H9 (cell line): ENCODE measurements around the gene DPP6. TPM values are rescaled to one million over a fixed set of nuclear protein-coding genes. Genes with fewer than 3 reads are reported as not detected.

Source experiments
- DNase-seq: peaks from one replicate; pipeline ENCODE4 v3.0.0-alpha.2; 2017
- H2AFZ ChIP-seq: one replicate; pipeline ENCODE4 v1.6.1; 2013; ENCODE audit warnings: mild to moderate bottlenecking, low read length, control low read depth, moderate library complexity
- H2AK5ac ChIP-seq: 2 replicates; pipeline ENCODE4 v1.6.1; 2013; ENCODE audit warnings: low read length, control low read depth, mixed read lengths; ENCODE audit not compliant: insufficient read length
- H2BK120ac ChIP-seq: one replicate; pipeline ENCODE4 v1.6.1; 2013; ENCODE audit warnings: low read depth, mild to moderate bottlenecking, low read length, control low read depth, inconsistent platforms; ENCODE audit not compliant: poor library complexity, severe bottlenecking
- H2BK12ac ChIP-seq: 2 replicates; pipeline ENCODE4 v1.6.1; 2013; ENCODE audit warnings: low read length, control low read depth, mixed read lengths, low read depth; ENCODE audit not compliant: insufficient read length
- H2BK15ac ChIP-seq: 2 replicates; pipeline ENCODE4 v1.6.1; 2013; ENCODE audit warnings: low read depth, low read length, control low read depth
- H2BK20ac ChIP-seq: one replicate; pipeline ENCODE4 v1.6.1; 2013; ENCODE audit warnings: low read depth, mild to moderate bottlenecking, low read length, control low read depth, inconsistent platforms; ENCODE audit not compliant: poor library complexity, severe bottlenecking
- H2BK5ac ChIP-seq: 2 replicates; pipeline ENCODE4 v1.6.1; 2013; ENCODE audit warnings: low read length, control low read depth, mixed read lengths; ENCODE audit not compliant: insufficient read length
- H3K14ac ChIP-seq: 2 replicates; pipeline ENCODE4 v1.6.1; 2013; ENCODE audit warnings: low read length, control low read depth; ENCODE audit not compliant: insufficient read depth
- H3K18ac ChIP-seq: 2 replicates; pipeline ENCODE4 v1.6.1; 2013; ENCODE audit warnings: low read depth, mild to moderate bottlenecking, mixed read lengths, low read length, control low read depth; ENCODE audit not compliant: insufficient read length
- H3K23ac ChIP-seq: 2 replicates; pipeline ENCODE4 v1.6.1; 2013; ENCODE audit warnings: low read length, control low read depth, mixed read lengths, low read depth; ENCODE audit not compliant: insufficient read length
- H3K23me2 ChIP-seq: 2 replicates; pipeline ENCODE4 v1.6.1; 2013; ENCODE audit warnings: low read depth, mild to moderate bottlenecking, mixed read lengths, low read length, control low read depth; ENCODE audit not compliant: insufficient read length, poor library complexity, severe bottlenecking
- H3K27ac ChIP-seq: 2 replicates; pipeline ENCODE4 v1.5.1; 2013; ENCODE audit warnings: low read length, control low read depth, mixed read lengths, low read depth; ENCODE audit not compliant: insufficient read length
- H3K27me3 ChIP-seq: 2 replicates; pipeline ENCODE4 v1.6.1; 2013; ENCODE audit warnings: low read length, control low read depth, inconsistent platforms; ENCODE audit not compliant: insufficient read depth
- H3K4ac ChIP-seq: 2 replicates; pipeline ENCODE4 v1.6.1; 2013; ENCODE audit warnings: low read depth, mild to moderate bottlenecking, control low read depth, inconsistent platforms, low read length, moderate library complexity
- H3K4me1 ChIP-seq: 2 replicates; pipeline ENCODE4 v1.6.1; 2013; ENCODE audit warnings: low read length, control low read depth, inconsistent platforms; ENCODE audit not compliant: insufficient read depth
- H3K4me2 ChIP-seq: 2 replicates; pipeline ENCODE4 v1.6.1; 2013; ENCODE audit warnings: low read length, control low read depth, mixed read lengths; ENCODE audit not compliant: insufficient read length, insufficient read depth
- H3K56ac ChIP-seq: 2 replicates; pipeline ENCODE4 v1.6.1; 2013; ENCODE audit warnings: low read depth, mild to moderate bottlenecking, mixed read lengths, low read length, control low read depth; ENCODE audit not compliant: insufficient read length
- H3K79me1 ChIP-seq: 2 replicates; pipeline ENCODE4 v1.6.1; 2013; ENCODE audit warnings: low read depth, mild to moderate bottlenecking, moderate library complexity, low read length, control low read depth, inconsistent platforms; ENCODE audit not compliant: insufficient read depth, poor library complexity, severe bottlenecking
- H3K79me2 ChIP-seq: 2 replicates; pipeline ENCODE4 v1.6.1; 2013; ENCODE audit warnings: low read length, control low read depth, inconsistent platforms; ENCODE audit not compliant: insufficient read depth
- H3K9ac ChIP-seq: 2 replicates; pipeline ENCODE4 v1.6.1; 2013; ENCODE audit warnings: low read length, control low read depth, mixed read lengths; ENCODE audit not compliant: insufficient read length; ENCODE audit errors: extremely low read depth
- H3K9me3 ChIP-seq: one replicate; pipeline ENCODE4 v1.6.1; 2013; ENCODE audit warnings: low read depth, low read length, inconsistent platforms; ENCODE audit not compliant: control insufficient read depth
- H3T11ph ChIP-seq: one replicate; pipeline ENCODE4 v1.6.1; 2013; ENCODE audit warnings: mild to moderate bottlenecking, low read length, control low read depth, inconsistent platforms
- H4K20me1 ChIP-seq: one replicate; pipeline ENCODE4 v1.6.1; 2013; ENCODE audit not compliant: control insufficient read depth, insufficient read length, insufficient read depth
- H4K5ac ChIP-seq: 2 replicates; pipeline ENCODE4 v1.6.1; 2013; ENCODE audit warnings: low read depth, mild to moderate bottlenecking, mixed read lengths, low read length, control low read depth; ENCODE audit not compliant: insufficient read length
- H4K8ac ChIP-seq: replicated peaks from 2 replicates; pipeline ENCODE4 v1.6.1; 2013; ENCODE audit warnings: low read length, control low read depth, mixed read lengths, low read depth; ENCODE audit not compliant: insufficient read length
- H4K91ac ChIP-seq: 2 replicates; pipeline ENCODE4 v1.6.1; 2013; ENCODE audit warnings: low read depth, mild to moderate bottlenecking, moderate library complexity, mixed read lengths, low read length, control low read depth; ENCODE audit not compliant: insufficient read length
- H3K27ac Mint-ChIP-seq, 3 experiments: 2 replicates in 2 of 3; 3 replicates in 1 of 3; pipeline ENCODE4 v1.8.0; 2020 to 2021; ENCODE audit warnings: mixed read lengths in 3 of 3, mild to moderate bottlenecking in 1 of 3, moderate library complexity in 1 of 3
- H3K27me3 Mint-ChIP-seq: 2 replicates; pipeline ENCODE4 v1.8.0; 2021; ENCODE audit warnings: low read depth, mild to moderate bottlenecking, moderate library complexity, mixed read lengths
- H3K36me3 Mint-ChIP-seq, 3 experiments: 2 replicates in 2 of 3; 3 replicates in 1 of 3; pipeline ENCODE4 v1.8.0; 2020 to 2021; ENCODE audit warnings: low read depth in 3 of 3, mixed read lengths in 3 of 3; ENCODE audit not compliant: insufficient read depth in 1 of 3
- H3K4me1 Mint-ChIP-seq, 2 experiments: 2 replicates each; pipeline ENCODE4 v1.8.0; 2020; ENCODE audit warnings: mixed read lengths in 2 of 2
- H3K4me3 Mint-ChIP-seq, 2 experiments: 2 replicates in 1 of 2; 3 replicates in 1 of 2; pipeline ENCODE4 v1.8.0; 2020 to 2021; ENCODE audit warnings: mild to moderate bottlenecking in 2 of 2, mixed read lengths in 2 of 2, moderate library complexity in 1 of 2
- H3K9me3 Mint-ChIP-seq, 2 experiments: 2 replicates in 1 of 2; 3 replicates in 1 of 2; pipeline ENCODE4 v1.8.0; 2020; ENCODE audit warnings: mild to moderate bottlenecking in 2 of 2, mixed read lengths in 2 of 2, moderate library complexity in 1 of 2
- whole genome bisulfite sequencing: extraction: QIAGEN DNeasy Blood & Tissue Kit; methylation state at CpG from one replicate; pipeline ENCODE4 v1.1.7; 2013; ENCODE audit warnings: missing lambda C conversion rate, low lambda C conversion rate, mixed read lengths; ENCODE audit not compliant: insufficient read length; ENCODE audit errors: extremely low coverage; 5-methylcytosine and 5-hydroxymethylcytosine counted together
- total RNA-seq: library from RNA; stranded (reverse); gene quantifications from 2 replicates; pipeline ENCODE4 v1.2.1, GENCODE V29; 2021
- TF ChIP-seq, protein P1 (sequence below): fragments of 200-600 bp; sonication (generic); conservative IDR thresholded peaks from 3 replicates; pipeline ENCODE4 v1.8.0; 2021; ENCODE audit warnings: antibody characterized with exemption, mild to moderate bottlenecking

Gene DPP6
- total RNA-seq, 1 experiment from 2014 or later, result 4.5 TPM

- no CpG with 5 or more reads among the region's 6 CpGs for WGBS
- no peak overlapping the region for H3K4me3 Mint-ChIP-seq
- TF ChIP-seq, protein P1, sequence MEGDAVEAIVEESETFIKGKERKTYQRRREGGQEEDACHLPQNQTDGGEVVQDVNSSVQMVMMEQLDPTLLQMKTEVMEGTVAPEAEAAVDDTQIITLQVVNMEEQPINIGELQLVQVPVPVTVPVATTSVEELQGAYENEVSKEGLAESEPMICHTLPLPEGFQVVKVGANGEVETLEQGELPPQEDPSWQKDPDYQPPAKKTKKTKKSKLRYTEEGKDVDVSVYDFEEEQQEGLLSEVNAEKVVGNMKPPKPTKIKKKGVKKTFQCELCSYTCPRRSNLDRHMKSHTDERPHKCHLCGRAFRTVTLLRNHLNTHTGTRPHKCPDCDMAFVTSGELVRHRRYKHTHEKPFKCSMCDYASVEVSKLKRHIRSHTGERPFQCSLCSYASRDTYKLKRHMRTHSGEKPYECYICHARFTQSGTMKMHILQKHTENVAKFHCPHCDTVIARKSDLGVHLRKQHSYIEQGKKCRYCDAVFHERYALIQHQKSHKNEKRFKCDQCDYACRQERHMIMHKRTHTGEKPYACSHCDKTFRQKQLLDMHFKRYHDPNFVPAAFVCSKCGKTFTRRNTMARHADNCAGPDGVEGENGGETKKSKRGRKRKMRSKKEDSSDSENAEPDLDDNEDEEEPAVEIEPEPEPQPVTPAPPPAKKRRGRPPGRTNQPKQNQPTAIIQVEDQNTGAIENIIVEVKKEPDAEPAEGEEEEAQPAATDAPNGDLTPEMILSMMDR, result no peak
- H3K9me3 Mint-ChIP-seq, result peaks cover 0 to 5% of the 10 kb centered on the region in 2 experiments; a peak in 3 of 5 replicates
- no peak overlapping the region for H4K91ac ChIP-seq
- no peak overlapping the region for H2BK12ac ChIP-seq
- peaks cover 22% of the 10 kb centered on the region for H3K27me3 Mint-ChIP-seq
- H4K20me1 ChIP-seq, result no peaks in the 10 kb centered on the region
- H3K27ac Mint-ChIP-seq, result no peak overlapping the region
- no peak overlapping the region for H3T11ph ChIP-seq
- no peak overlapping the region for H3K4ac ChIP-seq
- H3K4me2 ChIP-seq, result no peak overlapping the region
- no peak overlapping the region for H3K56ac ChIP-seq
- H3K9ac ChIP-seq, result no peak overlapping the region
- H4K8ac ChIP-seq, result no peak overlapping the region
- H3K23ac ChIP-seq, result no peak overlapping the region
- no peak overlapping the region for H2BK5ac ChIP-seq
- H2AFZ ChIP-seq, result no peak overlapping the region
- H2BK20ac ChIP-seq, result no peak overlapping the region
- no peaks in the 10 kb centered on the region for H3K79me1 ChIP-seq
- H3K4me1 Mint-ChIP-seq, result peaks cover 3 to 5% of the 10 kb centered on the region in 2 experiments
- no peaks in the 10 kb centered on the region for H3K4me1 ChIP-seq
- H3K23me2 ChIP-seq, result peaks cover 3% of the 10 kb centered on the region
- H3K14ac ChIP-seq, result no peak overlapping the region
- H3K18ac ChIP-seq, result no peak overlapping the region
- no peak overlapping the region for H3K27ac ChIP-seq
- H3K79me2 ChIP-seq, result no peaks in the 10 kb centered on the region
- no peak overlapping the region for H2BK120ac ChIP-seq
- no peak for DNase-seq
- no peak overlapping the region for H4K5ac ChIP-seq
- peaks cover 0 to 2% (median 0%) of the 10 kb centered on the region in 3 experiments; a peak in 2 of 7 replicates for H3K36me3 Mint-ChIP-seq
- H3K9me3 ChIP-seq, result no peaks in the 10 kb centered on the region
- H3K27me3 ChIP-seq, result no peaks in the 10 kb centered on the region
- H2BK15ac ChIP-seq, result no peak overlapping the region
- no peak overlapping the region for H2AK5ac ChIP-seq
These were observed 866.5 kb downstream of the DPP6 start for GRCh38 chr7:154918741-154919140.
